GM12873 (cell line): Measurements from ENCODE around the gene MACROD1.

Source experiments
- CTCF ChIP-seq: IDR thresholded peaks from 2 replicates; pipeline ENCODE4 v1.5.1; 2012; ENCODE audit warnings: low read depth, mild to moderate bottlenecking, moderate library complexity, low read length, control low read depth; ENCODE audit not compliant: insufficient read depth; ENCODE audit errors: missing control alignments

MACROD1 gene

DNA sequence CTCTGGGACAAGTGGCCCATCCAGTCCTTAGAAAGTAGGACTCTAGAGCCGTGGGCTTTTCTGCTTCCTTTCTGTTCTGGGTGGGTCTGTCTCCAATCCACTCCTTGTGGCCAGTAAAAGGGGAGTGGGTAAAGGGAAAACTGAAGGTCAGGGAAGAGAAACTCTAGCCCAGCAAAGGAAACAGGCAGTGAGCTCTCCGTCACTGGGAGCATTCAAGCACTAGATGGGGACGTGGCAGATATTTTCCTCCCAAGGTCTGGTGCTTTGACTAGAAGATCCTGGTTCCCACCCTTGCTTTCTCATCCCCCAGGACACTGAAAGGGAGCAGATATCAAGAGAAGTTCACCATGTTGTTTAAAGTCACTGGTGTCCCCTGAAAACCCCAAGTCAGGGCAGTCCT, 42.2 kb downstream of the MACROD1 start:
- no peak for TF ChIP-seq CTCF

- TF ChIP-seq CTCF, result no peak
These were observed 43.2 kb downstream of the MACROD1 start for GRCh38 chr11:64122411-64123410.

- TF ChIP-seq CTCF, result no peak
These were observed 44.1 kb downstream of the MACROD1 start for GRCh38 chr11:64121663-64122410.

DNA sequence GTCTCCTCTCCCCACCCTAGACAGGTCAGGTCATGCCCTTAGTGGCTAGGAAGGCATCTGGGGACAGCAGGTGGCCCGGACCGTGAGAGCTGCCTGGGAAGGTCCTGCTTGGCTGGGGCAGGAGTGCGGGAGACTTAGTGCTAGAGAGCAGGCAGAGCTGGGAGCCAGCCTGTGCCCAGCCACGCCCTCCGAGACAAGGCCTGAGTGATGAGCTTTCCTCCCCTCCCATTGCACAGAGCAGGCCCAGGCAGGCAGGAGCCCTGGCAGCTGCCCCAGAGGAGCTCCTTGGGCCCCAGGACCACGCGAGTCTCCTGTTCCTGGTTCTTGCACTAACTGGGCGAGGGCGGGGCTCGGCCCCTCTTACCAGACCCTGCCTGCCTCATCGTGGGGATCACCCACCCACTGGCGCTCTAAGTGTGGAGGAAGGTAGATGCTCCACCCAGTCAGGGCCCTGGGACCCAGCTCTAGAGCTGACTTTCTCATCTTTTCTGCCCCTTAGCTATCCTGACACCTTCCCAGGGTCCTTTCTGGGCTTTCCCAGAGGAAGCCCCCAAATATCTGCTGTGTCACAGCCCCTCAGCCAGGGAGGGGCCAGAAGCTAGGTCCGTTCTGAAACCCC, 44.9 kb downstream of the MACROD1 start:
- no peak for TF ChIP-seq CTCF

- TF ChIP-seq CTCF, result no peak
These were observed 46.2 kb downstream of the MACROD1 start for GRCh38 chr11:64119700-64120099.

DNA sequence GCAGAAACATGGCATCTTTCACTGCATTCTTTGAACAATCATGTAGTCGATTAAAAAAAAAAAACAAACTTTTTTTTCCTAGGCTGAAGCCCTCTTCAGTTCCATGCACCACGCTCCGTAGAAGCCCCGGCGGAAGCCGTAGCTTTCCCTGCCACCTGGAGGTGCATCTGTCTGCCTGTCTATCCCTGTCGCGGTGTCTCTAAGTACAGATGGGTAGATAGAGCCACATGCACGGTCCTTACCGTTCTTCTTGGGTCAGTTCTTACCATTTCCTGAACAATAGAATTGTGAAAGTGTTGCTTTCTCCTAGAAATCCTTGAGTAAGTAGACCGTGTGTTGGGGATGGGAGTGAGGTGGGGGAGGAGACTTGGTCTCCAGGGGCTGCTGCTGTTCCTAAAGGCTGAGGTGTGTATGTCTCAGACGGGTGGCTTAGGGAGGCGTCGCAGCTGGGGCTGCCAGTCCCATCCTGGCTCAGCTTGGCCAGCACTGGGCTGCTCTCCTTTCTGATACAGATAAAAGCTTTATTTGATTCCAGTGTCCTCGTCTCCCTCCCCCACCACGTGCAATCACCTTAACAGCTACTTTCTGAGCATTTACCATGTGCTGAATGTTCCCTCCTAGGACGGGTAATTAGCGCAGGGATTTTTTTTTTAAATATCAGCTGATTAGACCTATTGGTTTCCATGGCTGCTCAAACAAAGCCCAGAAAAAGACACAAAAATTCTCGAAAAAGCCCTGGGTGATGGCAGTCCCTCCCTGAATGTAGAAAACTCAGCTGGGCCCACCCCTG, 46.8 kb downstream of the MACROD1 start:
- TF ChIP-seq CTCF, result no peak
